Esophagus squamous epithelium (tissue), 5 donors: ENCODE measurements around the gene SAC3D1. TPM values are rescaled to one million over a fixed set of nuclear protein-coding genes. Genes with fewer than 3 reads are reported as not detected.

Source experiments
- DNase-seq: peaks from one replicate; lab custom pipeline; 2025; lab: John Stamatoyannopoulos, UW
- H3K27ac ChIP-seq, 4 donors: fragments of 200-600 bp; sonication (generic); one replicate each; pipeline ENCODE4 v1.5.1; 2016 to 2019; ENCODE audit warnings: mild to moderate bottlenecking in 1 of 4
- H3K27me3 ChIP-seq, 4 donors: fragments of 200-600 bp; sonication (generic); 1 replicate in 3 of 4; 2 replicates in 1 of 4; pipeline versions ENCODE4 v1.5.1 to v1.6.0; 2017 to 2021; ENCODE audit warnings: antibody characterized with exemption in 1 of 4
- H3K36me3 ChIP-seq, 3 donors: fragments of 200-600 bp; sonication (generic); one replicate each; pipeline ENCODE4 v1.5.1; 2016 to 2019
- H3K4me1 ChIP-seq, 3 donors: fragments of 200-600 bp; sonication (generic); one replicate each; pipeline ENCODE4 v1.5.1; 2017 to 2019
- H3K4me3 ChIP-seq, 4 donors: fragments of 200-600 bp; sonication (generic); 1 replicate in 3 of 4; 2 replicates in 1 of 4; pipeline ENCODE4 v1.5.1; 2016 to 2019; ENCODE audit warnings: mild to moderate bottlenecking in 2 of 4, moderate library complexity in 1 of 4
- H3K9me3 ChIP-seq, 3 donors: fragments of 200-600 bp; sonication (generic); one replicate each; pipeline ENCODE4 v1.5.1; 2016 to 2019
- POLR2A ChIP-seq, 4 donors: fragments of 450-650 bp; IDR thresholded peaks; one replicate each; pipeline ENCODE4 v1.6.1; 2017; ENCODE audit warnings: antibody characterized with exemption in 4 of 4, mild to moderate bottlenecking in 4 of 4, moderate library complexity in 3 of 4
- WGBS, 2 donors: methylation state at CpG; one replicate each; pipeline ENCODE4 v1.1.5; 2018; 5-methylcytosine and 5-hydroxymethylcytosine counted together
- intact Hi-C: fragments of 100-400 bp; cut with DNase I; formaldehyde crosslinking; loops from one replicate; pipeline ENCODE4 v1.15.0; 2022
- small RNA-seq, 4 donors: library from RNA; depleted of rRNA; stranded (forward); fragments of <200 nt; gene quantifications; one replicate each; pipeline ENCODE3, GENCODE V24; 2016
- total RNA-seq, 4 donors: library from RNA; depleted of rRNA; stranded (reverse); fragments of >200 nt; gene quantifications; one replicate each; pipeline ENCODE4 v1.1.0, GENCODE V29; 2016
- TF ChIP-seq, protein P1 (sequence below), 6 experiments: fragments of 450-650 bp in 4 of 6; fragments of 200-600 bp in 2 of 6; sonication (generic) in 2 of 6; IDR thresholded peaks; one replicate each; pipeline ENCODE4 v1.5.1; 2016 to 2019; ENCODE audit warnings: antibody characterized with exemption in 6 of 6, mild to moderate bottlenecking in 4 of 6, moderate library complexity in 4 of 6
- donor health status: DM: yes; HTN: yes; CAD: no.

SAC3D1 gene
- total RNA-seq, 4 donors from 2014 or later: 9.2 to 19.0 (median 15.1) TPM

DNA sequence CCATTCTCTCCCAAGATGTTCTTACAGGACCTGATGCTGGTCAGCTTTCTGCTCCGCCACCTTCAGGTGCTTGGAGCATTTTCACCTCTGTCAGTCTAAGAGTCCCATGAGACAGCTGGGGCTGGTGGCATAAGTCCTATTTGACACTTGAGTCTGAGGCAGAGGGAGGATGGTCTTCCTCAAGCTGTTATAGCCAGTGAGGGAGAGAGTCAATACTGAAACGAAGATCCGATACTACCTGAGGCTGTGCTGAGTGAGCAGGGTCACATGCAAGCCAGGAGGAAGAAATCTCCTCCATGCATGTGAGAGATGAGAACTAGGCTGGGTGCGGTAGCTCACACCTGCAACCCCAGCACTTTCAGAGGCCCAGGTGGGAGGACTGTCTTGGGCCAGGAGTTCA lies 48.6 kb downstream of the SAC3D1 start:
- Histone ChIP-seq H3K27ac (no peak overlapping the region), H3K4me3 (no peak overlapping the region), H3K9me3 (no peaks in the 10 kb centered on the region), H3K4me1 (peaks cover 6 to 13% (median 6%) of the 10 kb centered on the region in 3 donors), H3K27me3 (no peaks in the 10 kb centered on the region), H3K36me3 (peaks cover 7 to 51% (median 29%) of the 10 kb centered on the region in 3 donors)
- WGBS, 2 donors: 91 to 96% methylated on average over 3 to 4 of the region's 4 CpGs
- DNase-seq: no peak
- TF ChIP-seq POLR2A (IDR thresholded peaks at IDR 0.05): no peak
- TF ChIP-seq, protein P1, sequence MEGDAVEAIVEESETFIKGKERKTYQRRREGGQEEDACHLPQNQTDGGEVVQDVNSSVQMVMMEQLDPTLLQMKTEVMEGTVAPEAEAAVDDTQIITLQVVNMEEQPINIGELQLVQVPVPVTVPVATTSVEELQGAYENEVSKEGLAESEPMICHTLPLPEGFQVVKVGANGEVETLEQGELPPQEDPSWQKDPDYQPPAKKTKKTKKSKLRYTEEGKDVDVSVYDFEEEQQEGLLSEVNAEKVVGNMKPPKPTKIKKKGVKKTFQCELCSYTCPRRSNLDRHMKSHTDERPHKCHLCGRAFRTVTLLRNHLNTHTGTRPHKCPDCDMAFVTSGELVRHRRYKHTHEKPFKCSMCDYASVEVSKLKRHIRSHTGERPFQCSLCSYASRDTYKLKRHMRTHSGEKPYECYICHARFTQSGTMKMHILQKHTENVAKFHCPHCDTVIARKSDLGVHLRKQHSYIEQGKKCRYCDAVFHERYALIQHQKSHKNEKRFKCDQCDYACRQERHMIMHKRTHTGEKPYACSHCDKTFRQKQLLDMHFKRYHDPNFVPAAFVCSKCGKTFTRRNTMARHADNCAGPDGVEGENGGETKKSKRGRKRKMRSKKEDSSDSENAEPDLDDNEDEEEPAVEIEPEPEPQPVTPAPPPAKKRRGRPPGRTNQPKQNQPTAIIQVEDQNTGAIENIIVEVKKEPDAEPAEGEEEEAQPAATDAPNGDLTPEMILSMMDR (IDR thresholded peaks at IDR 0.05): no peak
- intact Hi-C loops: no loop called here

DNA sequence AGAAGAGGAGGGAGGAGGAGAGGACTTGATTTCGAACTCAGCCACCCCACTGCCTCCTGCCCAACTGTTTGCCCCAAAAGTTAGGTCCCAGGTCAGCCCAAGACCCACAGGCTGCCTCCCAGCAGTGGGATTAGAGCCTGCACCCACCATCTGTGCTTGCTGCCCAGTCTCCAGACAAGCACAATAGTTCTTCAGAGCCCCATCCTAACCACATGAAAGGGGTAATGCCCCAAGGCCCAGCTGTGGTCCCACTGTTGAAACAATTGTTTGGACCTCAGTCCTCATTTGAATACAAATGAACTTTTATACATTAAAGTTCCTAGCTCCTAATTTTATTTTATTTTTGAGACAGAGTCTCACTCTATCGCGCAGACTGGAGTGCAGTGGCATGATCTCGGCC lies 49.6 kb downstream of the SAC3D1 start:
- Histone ChIP-seq H3K36me3 (peaks cover 7 to 43% (median 26%) of the 10 kb centered on the region in 3 donors), H3K4me3 (no peak overlapping the region), H3K4me1 (peaks cover 1 to 6% (median 1%) of the 10 kb centered on the region in 3 donors), H3K9me3 (no peaks in the 10 kb centered on the region), H3K27ac (no peak overlapping the region), H3K27me3 (no peaks in the 10 kb centered on the region)
- intact Hi-C loops: no loop called here
- 92 to 94% methylated on average over 4 of the region's 4 CpGs for WGBS, 2 donors
- TF ChIP-seq, protein P1 (IDR thresholded peaks at IDR 0.05): no peak
- no peak for DNase-seq

Small RNA genes lying within 50 kb of the gene (small RNA-seq; reads per million reads assigned to genes)
- gene MIR6879 (0 reads per million in 4 donors), gene SNX15 (0 to 0.36 (median 0) reads per million in 4 donors)

Other genes starting within 250 kb of the SAC3D1 start
- gene MAP4K2, start 238.0 kb upstream of the SAC3D1 start, total RNA-seq: 1 to 10 TPM; 3.6 to 9.0 (median 6.1) TPM
- gene MEN1, start 230.7 kb upstream of the SAC3D1 start, total RNA-seq: 10 to 100 TPM; 14.9 to 23.3 (median 17.0) TPM
- gene CDC42BPG, start 196.6 kb upstream of the SAC3D1 start, total RNA-seq: 10 to 100 TPM; 16.4 to 48.5 (median 25.0) TPM
- 10 to 100 TPM; 29.5 to 44.0 (median 31.8) TPM for gene EHD1, start 162.6 kb upstream of the SAC3D1 start, total RNA-seq
- gene ATG2A, start 124.0 kb upstream of the SAC3D1 start, total RNA-seq: 10 to 100 TPM; 14.1 to 26.1 (median 19.6) TPM
- gene PPP2R5B, start 116.5 kb upstream of the SAC3D1 start, total RNA-seq: 10 to 100 TPM in 1 of 4 donors, 1 to 10 TPM in 3; 7.7 to 10.5 (median 8.6) TPM
- gene GPHA2, start 105.3 kb upstream of the SAC3D1 start, total RNA-seq: not detected
- gene MAJIN, start 69.1 kb upstream of the SAC3D1 start, total RNA-seq: not detected
- gene BATF2, start 44.2 kb upstream of the SAC3D1 start, total RNA-seq: under 1 TPM in 2 of 4 donors, not detected in 2; 0.38 to 0.76 TPM
- 10 to 100 TPM; 42.5 to 82.1 (median 65.0) TPM for gene ARL2, start 27.1 kb upstream of the SAC3D1 start, total RNA-seq
- gene SNX15, start 13.8 kb upstream of the SAC3D1 start, total RNA-seq: 10 to 100 TPM in 3 of 4 donors, 1 to 10 TPM in 1; 9.8 to 18.6 (median 13.9) TPM
- 10 to 100 TPM in 1 of 4 donors, 1 to 10 TPM in 2, under 1 TPM in 1; 0.34 to 19.6 (median 3.1) TPM for gene NAALADL1, start 17.3 kb downstream of the SAC3D1 start, total RNA-seq
- gene CDCA5, start 42.8 kb downstream of the SAC3D1 start, total RNA-seq: 10 to 100 TPM in 1 of 4 donors, 1 to 10 TPM in 3; 3.1 to 14.3 (median 9.0) TPM
- 10 to 100 TPM; 24.0 to 52.2 (median 32.2) TPM for gene ZFPL1, start 43.0 kb downstream of the SAC3D1 start, total RNA-seq
- 100 to 1,000 TPM; 204 to 298 (median 224) TPM for gene VPS51, start 55.0 kb downstream of the SAC3D1 start, total RNA-seq
- gene TM7SF2, start 70.7 kb downstream of the SAC3D1 start, total RNA-seq: 10 to 100 TPM; 36.4 to 96.5 (median 74.7) TPM
- 10 to 100 TPM; 12.4 to 17.0 (median 16.5) TPM for gene ZNHIT2, start 76.5 kb downstream of the SAC3D1 start, total RNA-seq
- gene FAU, start 80.9 kb downstream of the SAC3D1 start, total RNA-seq: 100 to 1,000 TPM; 436 to 777 (median 528) TPM
- 10 to 100 TPM; 68.1 to 76.2 (median 72.0) TPM for gene MRPL49, start 81.1 kb downstream of the SAC3D1 start, total RNA-seq
- gene SYVN1, start 93.3 kb downstream of the SAC3D1 start, total RNA-seq: 10 to 100 TPM; 20.4 to 39.3 (median 26.9) TPM
- gene SPDYC, start 129.0 kb downstream of the SAC3D1 start, total RNA-seq: not detected
- 100 to 1,000 TPM; 225 to 696 (median 354) TPM for gene CAPN1, start 140.7 kb downstream of the SAC3D1 start, total RNA-seq
- 10 to 100 TPM in 2 of 4 donors, 1 to 10 TPM in 2; 3.1 to 14.1 (median 10.4) TPM for gene POLA2, start 220.8 kb downstream of the SAC3D1 start, total RNA-seq